ENCODE measurements around the gene ECT2L.
"Not testable (repeated sequence)": the region's sequence is repeated elsewhere in the genome, so short reads cannot be mapped to it uniquely, and the experiment has no call there.

Gene ECT2L

GRCh38 chr6:138931660-138932059, 135.8 kb downstream of the ECT2L start:
- DNase-seq (ENCODE audit: low spot score): no peak

DNA sequence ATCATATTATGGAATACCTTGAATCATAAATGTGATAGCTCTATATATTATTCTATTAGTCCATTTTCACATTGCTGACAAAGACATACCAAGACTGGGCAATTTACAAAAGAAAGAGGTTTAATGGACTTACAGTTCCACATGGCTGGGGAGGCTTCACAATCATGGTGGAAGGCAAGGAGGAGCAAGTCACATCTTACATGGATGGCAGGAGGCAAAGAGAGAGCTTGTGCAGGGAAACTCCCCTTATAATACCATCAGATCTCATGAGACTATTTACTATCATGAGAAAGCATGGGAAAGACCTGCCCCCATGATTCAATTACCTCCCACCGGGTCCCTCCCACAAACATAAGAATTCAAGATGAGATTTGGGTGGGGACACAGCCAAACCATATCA, 141.0 kb downstream of the ECT2L start:
- not testable (repeated sequence) for DNase-seq (ENCODE audit: low spot score)

- no peak for DNase-seq (ENCODE audit: low spot score)
Observed at GRCh38 chr6:138943089-138943625, 147.3 kb downstream of the ECT2L start.

- no peak for DNase-seq (ENCODE audit: low spot score)
Observed at GRCh38 chr6:138944412-138944811, 148.5 kb downstream of the ECT2L start.

DNA sequence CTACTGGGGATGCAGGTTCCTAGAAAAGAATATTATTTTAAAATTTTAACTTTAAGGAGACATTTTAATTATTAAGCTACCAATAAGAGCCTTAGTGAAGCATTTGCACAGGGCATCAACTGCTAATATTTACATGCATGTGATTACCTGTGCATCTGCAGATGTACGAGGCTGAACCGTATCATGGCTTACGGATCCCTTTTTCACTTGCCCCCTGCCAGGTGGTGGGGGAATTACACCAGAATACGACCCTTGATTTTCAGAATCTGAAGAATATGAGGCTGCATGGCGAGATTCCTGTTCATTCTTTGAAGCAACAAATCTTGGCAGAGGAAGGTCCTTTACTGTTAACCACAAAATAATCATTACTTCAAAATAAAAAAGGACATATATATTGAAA, 149.5 kb downstream of the ECT2L start:
- no peak for DNase-seq (ENCODE audit: low spot score)

- no peak for DNase-seq (ENCODE audit: low spot score)
Observed at GRCh38 chr6:138948004-138948403, 152.1 kb downstream of the ECT2L start.

DNA sequence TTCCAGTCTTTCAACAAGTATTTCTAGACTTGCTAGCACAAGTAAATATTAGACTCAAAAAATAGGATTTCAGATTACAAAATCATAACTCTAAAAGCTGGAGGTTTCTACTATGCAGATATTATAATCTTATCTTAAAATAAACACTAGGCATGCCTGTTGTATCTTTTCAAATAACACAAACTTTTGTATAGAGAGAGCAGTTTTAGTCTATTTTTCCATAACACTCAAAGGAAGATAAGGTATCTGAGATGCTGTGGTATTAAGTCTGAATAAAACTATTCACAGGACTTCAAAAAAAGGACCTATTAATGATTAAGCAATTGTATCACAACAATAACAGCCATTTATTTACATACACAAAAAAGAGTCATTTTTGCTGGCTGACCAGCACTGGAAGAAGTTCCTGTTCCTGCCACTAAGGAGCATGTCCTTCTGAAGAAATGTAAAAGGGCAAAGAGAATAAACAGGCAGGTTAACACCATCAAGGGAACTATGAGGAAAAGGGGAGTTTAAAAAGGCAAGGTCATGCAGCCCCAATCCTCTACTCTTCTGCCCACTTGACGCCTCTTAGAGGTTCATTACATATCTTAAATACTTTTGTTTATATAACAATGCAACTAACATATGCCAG, 152.8 kb downstream of the ECT2L start:
- no peak for DNase-seq (ENCODE audit: low spot score)

GRCh38 chr6:138953451-138953850, 157.6 kb downstream of the ECT2L start:
- no peak for DNase-seq (ENCODE audit: low spot score)

All from cerebellar cortex (tissue), 1 donor.